Testis (tissue), 3 donors: ENCODE data around the gene ETS2. TPM values are rescaled to one million over a fixed set of nuclear protein-coding genes. Genes with fewer than 3 reads are reported as not detected.

Source experiments
- DNase-seq: peaks from one replicate; pipeline ENCODE4 v3.0.0-alpha.2; 2019
- H3K27ac ChIP-seq, 2 donors: fragments of 200-600 bp; sonication (generic); one replicate each; pipeline ENCODE4 v1.5.1; 2019
- H3K27me3 ChIP-seq: fragments of 200-600 bp; sonication (generic); one replicate; pipeline ENCODE4 v1.5.1; 2019
- H3K36me3 ChIP-seq: fragments of 200-600 bp; sonication (generic); one replicate; pipeline ENCODE4 v1.5.1; 2017; ENCODE audit warnings: low read depth; ENCODE audit errors: missing control alignments
- H3K4me1 ChIP-seq: fragments of 200-600 bp; sonication (generic); one replicate; pipeline ENCODE4 v1.5.1; 2019
- H3K4me3 ChIP-seq, 2 donors: fragments of 200-600 bp; sonication (generic); one replicate each; pipeline ENCODE4 v1.5.1; 2017 to 2019
- H3K9me3 ChIP-seq: fragments of 200-600 bp; sonication (generic); one replicate; pipeline ENCODE4 v1.5.1; 2017
- POLR2A ChIP-seq: fragments of 450-650 bp; IDR thresholded peaks from one replicate; pipeline ENCODE4 v1.6.1; 2017; ENCODE audit warnings: antibody characterized with exemption, mild to moderate bottlenecking, moderate library complexity
- WGBS, 2 donors: methylation state at CpG; one replicate each; pipeline ENCODE4 v1.1.5; 2018; 5-methylcytosine and 5-hydroxymethylcytosine counted together
- intact Hi-C: fragments of 100-400 bp; cut with DNase I; formaldehyde crosslinking; loops from one replicate; pipeline ENCODE4 v1.15.1; 2023; ENCODE audit warnings: low total_unique reads
- polyA plus RNA-seq: library from polyadenylated mRNA; stranded (reverse); fragments of 350-450 nt; fragmentation: Illumina TruSeq; extraction: RNeasy Lipid Tissue Mini Kit (QIAGEN cat#74804); gene quantifications from one replicate; pipeline ENCODE4 v1.2.3, GENCODE V29; 2014; ENCODE audit warnings: low read depth, low replicate concordance; ENCODE audit not compliant: insufficient read depth
- total RNA-seq, 2 donors: library from RNA; depleted of rRNA; stranded (reverse); fragments of >200 nt; gene quantifications; one replicate each; pipeline ENCODE4 v1.2.3, GENCODE V29; 2016
- TF ChIP-seq, protein P1 (sequence below), 3 experiments: fragments of 450-650 bp in 2 of 3; fragments of 200-600 bp in 1 of 3; sonication (generic) in 1 of 3; IDR thresholded peaks; one replicate each; pipeline ENCODE4 v1.5.1; 2016 to 2019; ENCODE audit warnings: antibody characterized with exemption in 3 of 3, mild to moderate bottlenecking in 2 of 3, moderate library complexity in 1 of 3

The ETS2 gene
- total and polyA plus RNA-seq, 3 donors from 2014 or later: 13.3 to 19.8 (median 16.2) TPM

DNA sequence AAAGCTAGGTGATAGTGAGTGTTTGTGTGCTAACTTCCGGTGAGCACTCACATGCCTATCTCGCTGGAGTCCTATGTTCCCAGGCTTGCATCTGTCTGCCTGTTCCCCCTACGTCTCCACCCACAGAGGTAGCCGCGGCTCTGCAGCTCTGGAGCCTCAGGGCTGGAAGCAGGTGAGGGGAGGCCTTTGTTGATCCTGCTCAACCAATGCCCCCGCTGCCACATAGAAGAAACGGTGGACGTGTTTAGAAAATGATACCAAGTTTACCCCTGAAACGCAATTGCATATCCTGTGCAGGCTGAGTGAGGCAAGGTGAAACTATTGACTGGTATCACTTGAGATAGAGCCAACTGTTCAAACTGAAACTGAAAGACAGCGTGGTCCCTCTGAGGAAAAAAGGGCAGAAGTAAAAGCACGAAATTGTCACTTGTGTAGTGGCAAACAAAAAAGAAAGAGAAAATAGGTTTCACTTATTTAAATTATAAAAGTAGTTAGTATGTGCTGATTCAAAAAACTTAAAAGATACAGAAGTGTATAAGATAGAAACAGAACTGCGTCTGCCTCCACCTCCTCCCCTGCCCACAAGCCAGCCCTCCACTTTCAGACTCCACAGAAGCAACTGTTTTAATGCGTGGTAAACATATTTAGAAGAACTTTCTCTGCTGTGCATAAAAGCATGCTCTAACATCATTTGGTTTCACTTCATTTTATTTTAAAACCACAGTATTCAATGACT lies 38.6 kb upstream of the ETS2 start:
- Histone ChIP-seq H3K4me1 (no peaks in the 10 kb centered on the region), H3K4me3 (no peak overlapping the region), H3K27ac (no peak overlapping the region), H3K27me3 (no peaks in the 10 kb centered on the region), H3K9me3 (no peaks in the 10 kb centered on the region), H3K36me3 (no peaks in the 10 kb centered on the region)
- TF ChIP-seq, protein P1, sequence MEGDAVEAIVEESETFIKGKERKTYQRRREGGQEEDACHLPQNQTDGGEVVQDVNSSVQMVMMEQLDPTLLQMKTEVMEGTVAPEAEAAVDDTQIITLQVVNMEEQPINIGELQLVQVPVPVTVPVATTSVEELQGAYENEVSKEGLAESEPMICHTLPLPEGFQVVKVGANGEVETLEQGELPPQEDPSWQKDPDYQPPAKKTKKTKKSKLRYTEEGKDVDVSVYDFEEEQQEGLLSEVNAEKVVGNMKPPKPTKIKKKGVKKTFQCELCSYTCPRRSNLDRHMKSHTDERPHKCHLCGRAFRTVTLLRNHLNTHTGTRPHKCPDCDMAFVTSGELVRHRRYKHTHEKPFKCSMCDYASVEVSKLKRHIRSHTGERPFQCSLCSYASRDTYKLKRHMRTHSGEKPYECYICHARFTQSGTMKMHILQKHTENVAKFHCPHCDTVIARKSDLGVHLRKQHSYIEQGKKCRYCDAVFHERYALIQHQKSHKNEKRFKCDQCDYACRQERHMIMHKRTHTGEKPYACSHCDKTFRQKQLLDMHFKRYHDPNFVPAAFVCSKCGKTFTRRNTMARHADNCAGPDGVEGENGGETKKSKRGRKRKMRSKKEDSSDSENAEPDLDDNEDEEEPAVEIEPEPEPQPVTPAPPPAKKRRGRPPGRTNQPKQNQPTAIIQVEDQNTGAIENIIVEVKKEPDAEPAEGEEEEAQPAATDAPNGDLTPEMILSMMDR (IDR thresholded peaks at IDR 0.05): no peak
- no peak for TF ChIP-seq POLR2A
- no peak for DNase-seq
- WGBS, 2 donors: 76 to 77% methylated on average over 13 of the region's 13 CpGs
- intact Hi-C loops: no loop called here

DNA sequence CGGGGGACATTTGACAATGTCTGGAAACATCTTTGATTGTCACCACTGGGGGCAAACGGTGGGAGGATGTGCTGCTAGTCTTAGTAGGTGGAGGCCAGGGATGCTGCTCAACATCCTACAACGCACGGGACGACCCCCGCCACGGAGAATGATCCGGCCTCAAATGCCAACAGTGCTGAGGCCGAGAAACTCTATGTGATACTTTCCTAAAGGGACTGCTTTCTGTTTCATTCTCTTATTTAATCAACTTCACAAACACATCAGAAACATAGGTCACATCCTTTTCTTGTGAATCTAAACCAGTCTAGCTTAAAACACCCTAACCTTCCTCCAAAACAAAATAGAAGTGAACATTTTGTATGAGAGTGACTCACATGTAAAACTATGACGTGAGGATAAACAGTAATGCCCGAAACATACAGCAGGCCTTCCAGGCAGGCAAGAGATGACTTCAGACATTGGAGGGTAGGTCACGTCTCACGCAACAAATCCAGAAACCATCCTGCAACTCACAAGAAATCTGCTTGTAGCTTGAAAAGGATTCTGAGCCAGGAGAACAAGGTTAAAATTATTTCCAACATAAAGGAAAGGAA lies 37.2 kb upstream of the ETS2 start:
- WGBS, 2 donors: 87 to 94% methylated on average over 13 of the region's 13 CpGs
- intact Hi-C loops: no loop called here
- DNase-seq: no peak
- no peaks in the 10 kb centered on the region for H3K36me3 ChIP-seq
- H3K4me3 ChIP-seq: no peak overlapping the region
- no peak overlapping the region for H3K27ac ChIP-seq
- no peaks in the 10 kb centered on the region for H3K9me3 ChIP-seq
- no peaks in the 10 kb centered on the region for H3K4me1 ChIP-seq
- no peak for TF ChIP-seq POLR2A
- TF ChIP-seq, protein P1 (IDR thresholded peaks at IDR 0.05): no peak
- H3K27me3 ChIP-seq: no peaks in the 10 kb centered on the region

DNA sequence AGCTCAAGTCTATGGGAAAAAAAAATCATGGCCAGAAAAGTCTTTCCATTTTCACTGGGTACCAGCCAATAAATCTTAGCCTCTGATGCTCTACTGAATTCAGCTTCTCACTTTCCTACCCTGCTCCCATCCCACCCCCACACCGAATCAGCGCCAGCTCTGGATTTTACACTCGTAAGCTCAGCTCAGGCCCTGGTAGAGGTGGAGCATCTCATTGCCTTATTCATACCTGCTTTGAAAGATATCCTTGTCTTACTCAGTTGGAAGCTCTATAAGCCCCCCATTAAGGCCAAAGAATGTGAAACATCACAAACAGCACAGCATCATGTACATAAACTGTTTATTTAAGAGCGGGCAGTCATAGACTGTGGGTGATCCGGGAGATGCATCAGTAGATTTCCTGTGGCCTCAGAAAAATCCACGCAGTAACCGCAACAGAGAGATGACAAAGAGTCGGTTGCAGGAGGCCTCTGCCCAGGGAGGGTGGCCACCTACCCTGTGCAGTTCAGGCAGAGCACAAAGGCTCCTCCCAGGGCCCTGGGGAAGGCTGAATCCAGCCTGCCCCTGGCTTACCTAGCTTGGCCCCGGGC lies 36.4 kb upstream of the ETS2 start:
- H3K27ac ChIP-seq: no peak overlapping the region
- H3K4me3 ChIP-seq: no peak overlapping the region
- no peaks in the 10 kb centered on the region for H3K9me3 ChIP-seq
- H3K36me3 ChIP-seq: no peaks in the 10 kb centered on the region
- intact Hi-C loops: no loop called here
- WGBS, 2 donors: 78 to 79% methylated on average over 9 of the region's 9 CpGs
- DNase-seq: no peak
- no peaks in the 10 kb centered on the region for H3K27me3 ChIP-seq
- no peaks in the 10 kb centered on the region for H3K4me1 ChIP-seq
- TF ChIP-seq, protein P1 (IDR thresholded peaks at IDR 0.05): no peak
- TF ChIP-seq POLR2A: no peak

DNA sequence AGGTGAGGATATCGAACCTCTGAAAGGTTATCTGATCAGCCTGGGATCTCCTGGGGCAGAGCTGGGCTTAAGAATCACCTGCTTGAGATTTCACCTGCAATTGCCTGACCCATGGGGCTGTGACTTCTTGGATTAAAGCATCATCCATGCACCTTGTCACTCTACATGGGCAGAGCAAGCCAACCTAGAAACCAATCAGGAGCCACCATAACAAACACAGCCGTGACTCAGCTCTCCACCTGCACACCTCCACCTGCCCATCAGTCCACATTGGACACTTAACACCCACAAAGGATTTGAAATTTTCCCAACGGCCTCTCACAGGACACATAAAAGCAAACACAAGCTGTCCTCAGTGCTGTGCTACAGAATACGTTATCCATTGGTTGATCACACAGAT lies 35.1 kb upstream of the ETS2 start:
- Histone ChIP-seq H3K9me3 (no peaks in the 10 kb centered on the region), H3K4me1 (no peaks in the 10 kb centered on the region), H3K36me3 (no peaks in the 10 kb centered on the region), H3K4me3 (no peak overlapping the region), H3K27me3 (no peaks in the 10 kb centered on the region), H3K27ac (no peak overlapping the region)
- intact Hi-C loops: no loop called here
- DNase-seq: no peak
- TF ChIP-seq POLR2A: no peak
- TF ChIP-seq, protein P1 (IDR thresholded peaks at IDR 0.05): no peak
- WGBS, 2 donors: 91 to 94% methylated on average over 4 of the region's 4 CpGs
